PC-9 (cell line): ENCODE results near the gene PRKG1. TPM values are rescaled to one million over a fixed set of nuclear protein-coding genes. Genes with fewer than 3 reads are reported as not detected.

Source experiments
- BruUV-seq: library from RNA; stranded (reverse); fragments of 400-500 nt; replicated peaks from 2 replicates; lab custom pipeline; 2021; lab: Mats Ljungman, UMichigan
- CTCF ChIA-PET: fragments of 300-600 bp; sonication (Branson Sonifier 250); formaldehyde crosslinking; loops from one replicate; lab custom pipeline; 2022; ENCODE audit warnings: antibody characterized with exemption; lab: Charles Lee
- POLR2A ChIA-PET: fragments of 300-600 bp; sonication (Branson Sonifier 250); formaldehyde crosslinking; loops from one replicate; lab custom pipeline; 2022; ENCODE audit warnings: antibody characterized with exemption; ENCODE audit not compliant: unreplicated experiment; lab: Charles Lee
- DNase-seq, 2 experiments: peaks; one replicate each; pipeline versions ENCODE4 v3.0.0 to v3.0.0-alpha.2; 2015 to 2022; ENCODE audit warnings: mixed read lengths in 1 of 2
- H2AFZ ChIP-seq: fragments of 200-600 bp; sonication (generic); 2 replicates; pipeline ENCODE4 v1.8.1; 2017; ENCODE audit warnings: antibody characterized with exemption
- H3F3A ChIP-seq: fragments of 200-600 bp; sonication (generic); 2 replicates; pipeline ENCODE4 v1.8.1; 2017; ENCODE audit warnings: antibody characterized with exemption, mild to moderate bottlenecking, low read depth; ENCODE audit not compliant: insufficient read depth
- H3K27ac ChIP-seq: fragments of 200-600 bp; sonication (generic); 2 replicates; pipeline ENCODE4 v1.6.1; 2016; ENCODE audit warnings: mixed run types
- H3K27me3 ChIP-seq: fragments of 200-600 bp; sonication (generic); 2 replicates; pipeline ENCODE4 v1.6.1; 2016; ENCODE audit warnings: low read depth, mixed run types; ENCODE audit not compliant: insufficient read depth
- H3K36me3 ChIP-seq: fragments of 200-600 bp; sonication (generic); 2 replicates; pipeline ENCODE4 v1.6.1; 2016; ENCODE audit warnings: low read depth, mixed run types
- H3K4me1 ChIP-seq: fragments of 200-600 bp; sonication (generic); replicated peaks from 2 replicates; pipeline ENCODE4 v1.6.1; 2016; ENCODE audit warnings: mixed run types; ENCODE audit not compliant: insufficient read depth
- H3K4me2 ChIP-seq: fragments of 200-600 bp; sonication (generic); 2 replicates; pipeline ENCODE4 v1.6.1; 2017; ENCODE audit warnings: mixed run types
- H3K4me3 ChIP-seq: fragments of 200-600 bp; sonication (generic); 2 replicates; pipeline ENCODE4 v1.6.1; 2016; ENCODE audit warnings: mixed run types
- H3K79me2 ChIP-seq: fragments of 200-600 bp; sonication (generic); 2 replicates; pipeline ENCODE4 v1.6.1; 2017; ENCODE audit warnings: low read depth, mixed run types
- H3K9me2 ChIP-seq: fragments of 200-600 bp; sonication (generic); 2 replicates; pipeline ENCODE4 v1.8.1; 2017; ENCODE audit warnings: mild to moderate bottlenecking; ENCODE audit not compliant: insufficient read depth
- H3K9me3 ChIP-seq: fragments of 200-600 bp; sonication (generic); 2 replicates; pipeline ENCODE4 v1.8.1; 2016; ENCODE audit warnings: low read depth; ENCODE audit not compliant: insufficient read depth
- H4K20me1 ChIP-seq: fragments of 200-600 bp; sonication (generic); 2 replicates; pipeline ENCODE4 v1.8.1; 2017; ENCODE audit not compliant: insufficient read depth
- CTCF ChIP-seq: fragments of 200-600 bp; sonication (generic); conservative IDR thresholded peaks from 2 replicates; pipeline ENCODE4 v1.6.1; 2017; ENCODE audit warnings: mixed run types, antibody characterized with exemption, mild to moderate bottlenecking, moderate library complexity
- EZH2 ChIP-seq: fragments of 200-600 bp; sonication (generic); IDR thresholded peaks from 2 replicates; pipeline ENCODE4 v1.8.0; 2017; ENCODE audit warnings: antibody characterized with exemption, low read depth
- intact Hi-C: fragments of 100-400 bp; cut with micrococcal nuclease; formaldehyde crosslinking; loops from one replicate; pipeline ENCODE4 v1.10.0; 2022; ENCODE audit not compliant: unreplicated experiment
- total RNA-seq: library from RNA; stranded (reverse); gene quantifications from 2 replicates; pipeline ENCODE4 v1.2.3, GENCODE V29; 2021

Gene PRKG1
- total RNA-seq, 1 experiment from 2014 or later, result 0.70 TPM

GRCh38 chr10:51965451-51965850 lies 891.2 kb downstream of the PRKG1 start:
- POLR2A ChIA-PET, result no interaction called here
- BruUV-seq, result no TSS peak
- DNase-seq, result no peak

DNA sequence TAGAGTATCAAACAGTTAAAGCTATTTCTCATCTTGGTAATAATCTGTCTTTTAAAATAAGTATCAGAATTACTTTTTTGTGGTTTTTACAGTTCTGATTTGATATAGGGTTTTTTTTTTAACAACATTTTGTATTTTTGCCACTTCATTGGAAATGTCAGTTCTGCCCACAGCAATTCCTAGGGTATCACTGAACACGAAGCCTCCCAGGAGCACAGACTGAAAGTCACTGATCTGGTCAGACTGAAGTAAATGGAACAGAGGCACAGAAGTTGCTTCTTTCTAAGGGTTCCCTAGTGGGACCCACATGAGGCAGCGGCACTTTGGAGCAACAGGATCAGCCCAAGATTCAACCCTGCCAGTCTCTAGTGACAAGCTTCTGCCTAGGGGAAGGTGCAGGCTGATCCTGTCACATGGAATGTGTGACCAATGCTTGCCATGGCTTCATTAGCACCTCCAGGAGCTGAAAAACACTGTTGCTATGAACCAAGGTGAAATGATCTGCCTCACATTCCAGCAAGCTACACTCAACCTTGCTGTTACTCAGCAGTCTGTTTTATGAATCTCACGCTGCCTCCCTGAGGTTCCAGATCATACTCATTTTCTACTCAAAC lies 898.6 kb downstream of the PRKG1 start:
- Histone ChIP-seq H3K4me1 (no peaks in the 10 kb centered on the region), H3K9me2 (no peaks in the 10 kb centered on the region), H3K79me2 (no peaks in the 10 kb centered on the region), H3K4me3 (no peak overlapping the region), H3K36me3 (no peaks in the 10 kb centered on the region), H2AFZ (no peak overlapping the region), H3K27me3 (no peaks in the 10 kb centered on the region), H3K9me3 (no peaks in the 10 kb centered on the region), H3F3A (no peaks in the 10 kb centered on the region), H4K20me1 (peaks cover 7% of the 10 kb centered on the region; the same call in 1 of the 2 replicates), H3K27ac (no peak overlapping the region), H3K4me2 (no peak overlapping the region)
- BruUV-seq, result no TSS peak
- no peak for DNase-seq
- POLR2A ChIA-PET, result no interaction called here
- intact Hi-C loops, result no loop called here
- CTCF ChIA-PET, result no interaction called here
- no peak for TF ChIP-seq CTCF
- TF ChIP-seq EZH2, result no peak

More at GRCh38 chr10:51965451-51965850, 891.2 kb downstream of the PRKG1 start:
- no peaks in the 10 kb centered on the region for H3K36me3 ChIP-seq
- H2AFZ ChIP-seq, result no peak overlapping the region
- no peak overlapping the region for H3K4me2 ChIP-seq
- no peaks in the 10 kb centered on the region for H3K4me1 ChIP-seq
- H3K9me2 ChIP-seq, result no peaks in the 10 kb centered on the region
- H3K27ac ChIP-seq, result no peak overlapping the region
- CTCF ChIA-PET, result no interaction called here
- intact Hi-C loops, result no loop called here
- no peaks in the 10 kb centered on the region for H3K9me3 ChIP-seq
- H3F3A ChIP-seq, result no peaks in the 10 kb centered on the region
- H3K27me3 ChIP-seq, result no peaks in the 10 kb centered on the region
- TF ChIP-seq EZH2, result no peak
- no peak for TF ChIP-seq CTCF
- no peak overlapping the region for H3K4me3 ChIP-seq
- no peaks in the 10 kb centered on the region for H3K79me2 ChIP-seq
- no peaks in the 10 kb centered on the region for H4K20me1 ChIP-seq

DNA sequence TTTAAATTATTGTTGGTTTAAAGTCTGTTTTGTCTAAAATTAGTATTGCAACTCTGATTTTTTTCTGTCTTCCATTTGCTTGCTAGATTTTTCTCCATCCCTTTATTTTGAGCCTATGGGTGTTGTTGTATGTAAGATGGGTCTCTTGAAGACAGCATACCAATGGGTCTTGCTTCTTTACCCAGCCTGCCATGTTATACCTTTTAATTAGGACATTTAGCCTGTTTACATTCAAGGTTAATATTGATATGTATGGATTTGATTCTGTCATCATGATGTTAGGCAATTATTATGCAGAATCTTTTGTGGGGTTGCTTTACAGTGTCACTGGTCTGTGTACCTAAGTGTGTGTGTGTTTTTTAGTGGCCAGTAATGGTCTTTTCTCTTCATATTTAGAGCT lies 906.5 kb downstream of the PRKG1 start:
- CTCF ChIA-PET, result no interaction called here
- Histone ChIP-seq H3K79me2 (no peaks in the 10 kb centered on the region), H3K4me2 (no peak overlapping the region), H3K27ac (no peak overlapping the region), H3K9me3 (no peaks in the 10 kb centered on the region), H2AFZ (no peak overlapping the region), H3K36me3 (no peaks in the 10 kb centered on the region), H4K20me1 (no peaks in the 10 kb centered on the region), H3K4me3 (no peak overlapping the region), H3F3A (no peaks in the 10 kb centered on the region), H3K9me2 (no peaks in the 10 kb centered on the region), H3K27me3 (no peaks in the 10 kb centered on the region), H3K4me1 (no peaks in the 10 kb centered on the region)
- BruUV-seq, result no TSS peak
- DNase-seq, result no peak
- TF ChIP-seq CTCF (no peak), EZH2 (no peak)
- POLR2A ChIA-PET, result no interaction called here
- intact Hi-C loops, result no loop called here
